HG03196 (cell line): ENCODE results near the gene ZFX.
A peak's percentile ranks its signal among the peaks of the same experiment; 100 is the strongest.
"Not testable (repeated sequence)": the region's sequence is repeated elsewhere in the genome, so short reads cannot be mapped to it uniquely, and the experiment has no call there.

ENCODE experiments used
- ATAC-seq: cut with Tn5 transposase; IDR thresholded peaks from one replicate; pipeline ENCODE4 v1.9.1; 2021; ENCODE audit not compliant: unreplicated experiment

The ZFX gene

GRCh38 chrX:24151513-24151912 is 2.0 kb downstream of the ZFX start:
- no peak for ATAC-seq

GRCh38 chrX:24153178-24153795 is 3.8 kb downstream of the ZFX start:
- ATAC-seq = no peak

GRCh38 chrX:24153796-24154189 is 4.3 kb downstream of the ZFX start:
- ATAC-seq = no peak

- no peak for ATAC-seq
Observed at GRCh38 chrX:24154490-24155034, 5.0 kb downstream of the ZFX start.

GRCh38 chrX:24155747-24156146 is 6.2 kb downstream of the ZFX start:
- not testable (repeated sequence) for ATAC-seq

GRCh38 chrX:24156177-24156576 is 6.6 kb downstream of the ZFX start:
- no peak for ATAC-seq

- no peak for ATAC-seq
Observed at GRCh38 chrX:24158881-24159280, 9.4 kb downstream of the ZFX start.

- ATAC-seq = no peak
Observed at GRCh38 chrX:24166078-24166477, 16.5 kb downstream of the ZFX start.

GRCh38 chrX:24167719-24168472 is 18.4 kb downstream of the ZFX start:
- ATAC-seq = no peak

GRCh38 chrX:24168807-24169206 is 19.3 kb downstream of the ZFX start:
- ATAC-seq = peak; percentile 64

- ATAC-seq = peak; percentile 69
Observed at GRCh38 chrX:24169211-24169610, 19.7 kb downstream of the ZFX start.

GRCh38 chrX:24173115-24173847 is 23.8 kb downstream of the ZFX start:
- no peak for ATAC-seq

- no peak for ATAC-seq
Observed at GRCh38 chrX:24175276-24175675, 25.7 kb downstream of the ZFX start.

- ATAC-seq = no peak
Observed at GRCh38 chrX:24178441-24178840, 28.9 kb downstream of the ZFX start.

- no peak for ATAC-seq
Observed at GRCh38 chrX:24184018-24184417, 34.5 kb downstream of the ZFX start.

GRCh38 chrX:24186483-24186882 is 37.0 kb downstream of the ZFX start:
- no peak for ATAC-seq

- no peak for ATAC-seq
Observed at GRCh38 chrX:24186986-24187385, 37.5 kb downstream of the ZFX start.

- no peak for ATAC-seq
Observed at GRCh38 chrX:24189490-24189889, 40.0 kb downstream of the ZFX start.

- ATAC-seq = no peak
Observed at GRCh38 chrX:24190500-24191156, 41.1 kb downstream of the ZFX start.

- no peak for ATAC-seq
Observed at GRCh38 chrX:24196509-24196908, 47.0 kb downstream of the ZFX start.

- no peak for ATAC-seq
Observed at GRCh38 chrX:24198101-24198500, 48.6 kb downstream of the ZFX start.
